GM06990 (cell line): ENCODE results near the gene SEC14L1.
"Not testable (repeated sequence)": the region's sequence is repeated elsewhere in the genome, so short reads cannot be mapped to it uniquely, and the experiment has no call there.

Source experiments
- DNase-seq: peaks from one replicate; pipeline ENCODE4 v3.0.0-alpha.2; 2011; ENCODE audit not compliant: insufficient read length; ENCODE audit errors: extremely low read depth
- H3K27me3 ChIP-seq: replicated peaks from 2 replicates; pipeline ENCODE4 v1.6.0; 2011; ENCODE audit warnings: low read length; ENCODE audit not compliant: control insufficient read depth, insufficient read depth
- H3K36me3 ChIP-seq: 2 replicates; pipeline ENCODE4 v1.5.1; 2011; ENCODE audit warnings: low read length; ENCODE audit not compliant: control insufficient read depth, insufficient read depth
- H3K4me3 ChIP-seq: replicated peaks from 2 replicates; pipeline ENCODE4 v1.5.1; 2011; ENCODE audit warnings: low read depth, mild to moderate bottlenecking, control low read depth, low read length
- CTCF ChIP-seq: IDR thresholded peaks from 2 replicates; pipeline ENCODE4 v1.5.1; 2011; ENCODE audit warnings: low read length, control low read depth, mild to moderate bottlenecking, inconsistent platforms; ENCODE audit not compliant: insufficient read depth, poor library complexity, severe bottlenecking

Gene SEC14L1

GRCh38 chr17:77155125-77155524 lies 14.4 kb downstream of the SEC14L1 start:
- Histone ChIP-seq H3K4me3 (no peak overlapping the region), H3K36me3 (peaks cover 9% of the 10 kb centered on the region), H3K27me3 (no peaks in the 10 kb centered on the region)
- no peak for TF ChIP-seq CTCF
- DNase-seq: no peak

- not testable (repeated sequence) for H3K27me3 ChIP-seq, DNase-seq, H3K4me3 ChIP-seq, H3K36me3 ChIP-seq
These were observed 17.0 kb downstream of the SEC14L1 start for GRCh38 chr17:77157766-77158165.

- no peak for DNase-seq
- Histone ChIP-seq H3K4me3 (no peak overlapping the region), H3K27me3 (no peaks in the 10 kb centered on the region), H3K36me3 (no peaks in the 10 kb centered on the region)
- TF ChIP-seq CTCF: no peak
These were observed 19.5 kb downstream of the SEC14L1 start for GRCh38 chr17:77160091-77160874.

GRCh38 chr17:77160875-77161530 lies 20.2 kb downstream of the SEC14L1 start:
- TF ChIP-seq CTCF: no peak
- DNase-seq: no peak
- Histone ChIP-seq H3K4me3 (no peak overlapping the region), H3K36me3 (no peaks in the 10 kb centered on the region), H3K27me3 (no peaks in the 10 kb centered on the region)

- no peak for TF ChIP-seq CTCF
- Histone ChIP-seq H3K4me3 (no peak overlapping the region), H3K36me3 (no peaks in the 10 kb centered on the region), H3K27me3 (no peaks in the 10 kb centered on the region)
- DNase-seq: no peak
These were observed 21.2 kb downstream of the SEC14L1 start for GRCh38 chr17:77161953-77162352.

- TF ChIP-seq CTCF: no peak
- H3K27me3 ChIP-seq: no peaks in the 10 kb centered on the region
- H3K36me3 ChIP-seq: no peaks in the 10 kb centered on the region; the same call in 1 of the 2 replicates
- H3K4me3 ChIP-seq: no peak overlapping the region
- DNase-seq: no peak
These were observed 22.2 kb downstream of the SEC14L1 start for GRCh38 chr17:77163001-77163400.
